DLD1 (cell line): Measurements from ENCODE around the gene TEDC1.
"Not testable (repeated sequence)": the region's sequence is repeated elsewhere in the genome, so short reads cannot be mapped to it uniquely, and the experiment has no call there.

ENCODE experiments used
- in situ Hi-C: cut with HindIII; loops from 2 replicates; pipeline ENCODE4 v1.10.0; 2017; ENCODE audit warnings: low sequenced_read_pairs

The TEDC1 gene

DNA sequence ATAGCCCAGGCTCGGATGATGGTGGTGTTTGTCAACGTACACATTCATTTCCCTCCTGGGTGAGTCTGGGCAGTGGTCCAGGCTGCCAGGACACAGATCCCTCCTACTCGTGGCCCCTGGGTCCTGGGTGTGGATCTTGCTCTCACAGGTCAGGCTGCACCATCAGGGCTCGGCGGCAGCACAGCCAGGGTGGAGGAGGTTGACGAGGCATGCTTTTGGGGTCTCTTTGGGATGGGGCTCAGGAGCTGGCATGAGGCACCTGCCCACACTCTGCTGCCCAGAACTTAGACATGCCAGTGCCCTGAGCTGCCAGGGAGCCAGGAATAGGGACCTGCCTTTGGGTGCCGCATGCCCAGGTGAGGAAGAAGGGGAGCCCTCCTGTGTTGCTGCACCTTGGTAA lies 45.0 kb downstream of the TEDC1 start:
- in situ Hi-C loops = no loop called here

DNA sequence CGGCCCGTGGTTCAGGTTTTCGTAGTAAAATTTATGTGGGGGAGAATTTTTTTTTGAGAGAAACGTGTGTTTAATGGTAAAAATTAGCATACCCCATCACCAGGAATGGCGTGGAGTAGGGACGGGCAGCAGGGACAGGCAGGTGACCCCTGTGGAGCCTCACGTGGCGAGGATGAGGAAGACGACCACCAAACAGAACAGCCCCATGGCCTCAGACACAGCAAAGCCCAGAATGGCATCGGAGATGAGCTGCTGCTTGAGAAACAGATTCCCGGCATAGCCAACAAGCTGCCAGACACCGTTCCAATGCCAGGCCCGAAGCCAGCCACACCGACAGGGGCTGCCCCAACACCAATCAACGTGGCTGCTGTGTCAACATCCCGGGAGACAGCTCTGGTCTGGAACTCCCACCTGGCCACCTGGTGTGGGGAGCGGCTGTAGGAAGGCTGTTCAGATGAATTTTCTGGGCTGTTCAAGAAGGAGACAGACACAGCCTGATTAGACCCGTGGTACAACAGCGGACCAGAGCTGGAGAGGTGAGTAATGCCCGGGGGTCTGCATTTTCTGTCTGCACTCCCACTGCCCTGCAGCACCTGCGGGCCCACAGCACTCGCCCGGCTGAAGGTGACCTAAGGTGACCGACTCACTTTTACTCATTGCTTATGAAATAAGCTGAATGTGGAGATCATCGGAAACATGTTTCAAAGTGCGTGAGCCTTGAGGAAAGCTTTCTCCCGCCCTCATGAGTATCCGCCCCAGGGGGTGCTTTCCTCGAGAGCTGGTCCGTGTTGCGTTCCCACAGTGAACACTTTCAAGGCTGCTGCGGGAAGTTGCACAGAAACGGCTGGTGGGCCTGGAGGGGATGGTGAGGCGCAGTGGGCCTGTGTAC lies 45.9 kb downstream of the TEDC1 start:
- in situ Hi-C loops = no loop called here

DNA sequence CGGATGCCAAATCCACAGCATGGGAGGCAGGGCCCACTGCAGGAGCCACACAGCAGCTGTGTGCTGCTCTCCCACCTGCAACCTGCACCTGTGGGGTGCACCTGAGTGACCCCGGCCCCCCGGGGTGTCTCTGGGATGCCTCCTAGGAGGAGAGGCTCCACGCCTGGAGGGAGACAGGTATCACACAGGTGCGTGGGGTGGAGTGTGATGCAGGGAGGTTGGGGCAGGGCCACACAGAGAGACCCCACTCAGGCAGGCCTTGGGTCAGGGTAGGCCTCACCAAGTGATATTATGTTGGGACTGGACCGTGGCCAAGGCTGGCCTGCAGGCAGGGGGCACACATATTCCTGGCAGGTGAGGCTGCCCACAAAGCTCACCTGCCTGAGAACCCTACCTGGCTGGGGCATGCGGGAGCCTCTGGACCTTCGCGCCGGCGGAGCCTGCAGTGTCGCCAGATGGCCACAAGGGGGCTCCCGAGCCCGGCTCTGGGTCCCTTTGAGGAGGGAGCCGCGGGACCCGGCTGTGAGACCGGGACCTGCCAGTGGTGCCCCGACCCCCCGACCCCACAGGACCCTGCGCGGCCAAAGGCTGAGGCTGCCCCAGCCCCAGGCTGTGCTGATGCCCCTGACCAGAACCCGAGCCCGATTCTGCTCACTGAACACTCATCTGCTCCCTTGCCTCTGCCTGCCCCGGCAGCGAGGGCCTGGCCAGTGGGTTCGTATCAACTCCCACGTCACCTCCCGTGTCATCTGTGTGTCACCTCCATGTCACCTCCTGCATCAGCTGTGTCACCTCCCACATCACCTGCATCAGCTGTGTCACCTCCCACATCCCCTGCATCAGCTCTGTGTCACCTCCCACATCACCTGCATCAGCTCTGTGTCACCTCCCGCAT lies 46.8 kb downstream of the TEDC1 start:
- in situ Hi-C loops = no loop called here

DNA sequence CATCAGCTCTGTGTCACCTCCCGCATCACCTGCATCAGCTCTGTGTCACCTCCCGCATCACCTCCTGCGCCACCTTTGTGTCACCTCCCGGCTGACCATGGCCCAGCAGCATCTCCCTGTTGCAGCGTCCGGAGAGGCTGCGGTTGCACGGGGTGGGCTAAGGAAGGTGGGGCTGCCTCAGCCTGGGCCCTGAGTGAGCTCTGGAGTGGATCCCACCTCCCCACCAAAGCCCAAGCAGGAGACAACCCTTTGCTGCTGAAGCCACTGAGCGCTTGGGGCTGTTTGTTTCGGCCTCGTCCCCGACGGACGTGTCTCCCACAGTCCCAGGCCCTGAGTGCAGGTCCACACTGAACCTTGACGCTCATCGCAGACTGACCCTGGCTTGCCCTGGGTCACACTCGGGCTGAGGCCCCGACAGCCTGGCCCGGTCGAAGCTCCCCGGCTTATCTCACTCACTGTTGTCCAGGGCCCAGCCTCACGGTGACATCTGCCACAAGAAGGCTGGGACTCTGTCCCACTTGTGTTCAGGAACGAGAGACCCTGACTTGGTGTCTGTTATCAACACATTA lies 47.5 kb downstream of the TEDC1 start:
- in situ Hi-C loops = no loop called here

DNA sequence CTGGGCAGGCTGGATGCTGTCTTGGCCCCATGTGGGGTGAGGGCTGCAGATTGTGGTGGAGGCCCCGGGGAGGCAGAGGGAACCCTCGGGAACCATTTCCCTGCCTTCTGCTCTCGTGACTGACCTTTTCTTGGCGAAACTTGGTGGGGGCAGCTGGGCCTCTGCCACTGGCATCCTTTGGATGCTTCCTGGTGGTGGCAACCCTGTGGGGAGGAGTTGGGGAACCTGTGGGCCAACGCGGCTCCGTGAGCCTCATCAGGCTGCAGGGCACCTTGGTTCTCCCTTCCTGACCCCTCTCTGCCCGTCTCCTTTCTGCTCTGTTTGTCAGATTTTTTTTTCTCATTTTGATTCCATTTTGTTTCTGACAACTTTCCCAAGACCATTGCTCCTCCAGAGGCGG lies 49.8 kb downstream of the TEDC1 start:
- in situ Hi-C loops = no loop called here

DNA sequence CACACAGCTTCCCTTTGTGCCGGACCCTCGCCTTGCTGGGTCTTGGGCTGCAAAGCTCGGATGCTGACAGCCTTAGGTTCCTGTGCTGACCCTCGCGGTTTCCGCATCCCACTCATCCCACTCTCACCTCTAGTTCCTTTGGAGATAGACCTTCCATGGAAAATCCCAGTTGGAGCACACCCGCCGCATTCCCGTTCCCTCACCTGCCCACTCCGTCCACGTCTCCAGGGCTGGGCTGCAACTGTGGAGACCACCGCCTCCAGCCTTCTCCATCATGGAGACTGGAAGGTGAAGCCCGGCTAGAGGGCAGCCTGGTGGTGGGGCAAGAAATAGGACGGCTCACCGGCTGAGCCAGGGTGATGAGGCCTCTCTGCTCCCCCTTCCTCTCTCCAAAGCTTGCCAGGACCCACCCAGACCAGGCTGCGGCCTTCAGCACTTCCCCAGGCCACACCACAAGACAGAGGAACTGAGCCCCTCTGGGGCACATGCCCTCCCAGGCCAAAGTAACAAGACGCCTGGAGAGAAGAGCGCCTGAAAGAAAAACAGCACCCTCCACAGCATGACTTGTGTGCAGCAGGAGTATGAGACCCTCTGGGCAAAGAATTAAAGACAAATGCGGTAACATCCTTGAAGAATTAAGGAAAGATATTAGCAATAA lies 50.3 kb downstream of the TEDC1 start:
- in situ Hi-C loops = no loop called here

DNA sequence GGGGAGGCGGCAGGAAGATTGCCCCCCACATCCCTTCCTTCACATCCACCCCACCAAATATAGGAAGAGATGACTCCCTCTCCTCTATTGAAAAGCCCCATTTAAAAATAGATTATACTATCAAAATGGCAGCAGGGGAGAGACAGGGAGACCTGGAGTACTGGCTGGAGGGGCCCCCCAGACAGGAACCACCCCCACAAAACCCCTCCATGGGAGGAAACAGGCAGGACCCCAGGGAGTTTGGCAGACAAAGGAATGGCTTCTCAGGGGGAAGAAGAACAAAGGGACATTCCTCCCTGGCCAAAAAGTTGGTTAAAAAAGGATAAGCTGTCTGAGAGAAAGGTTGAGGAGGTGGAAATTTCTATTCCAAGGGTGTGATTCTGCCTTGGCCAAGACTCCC lies 54.6 kb downstream of the TEDC1 start:
- in situ Hi-C loops = not testable (repeated sequence)

DNA sequence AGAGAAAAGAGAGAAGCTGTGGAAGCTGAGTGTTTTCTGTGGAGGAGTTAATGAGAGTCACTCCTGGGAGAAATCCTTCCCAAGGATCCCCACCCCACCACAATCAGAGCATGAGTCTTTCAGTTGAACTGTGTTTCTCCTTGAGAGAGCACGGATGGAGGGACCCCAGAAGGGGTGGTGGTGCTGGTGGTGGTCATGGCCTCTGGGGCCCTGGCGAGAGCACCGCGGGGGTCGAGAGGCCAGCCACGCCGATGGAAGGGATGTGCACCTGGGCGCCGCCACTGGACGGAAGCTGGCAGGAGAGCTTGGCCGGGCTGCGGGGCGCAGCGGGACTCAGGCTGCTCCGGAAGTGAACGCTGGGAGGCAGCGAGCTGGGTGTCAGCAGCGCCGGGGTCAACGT lies 55.4 kb downstream of the TEDC1 start:
- in situ Hi-C loops = not testable (repeated sequence)

DNA sequence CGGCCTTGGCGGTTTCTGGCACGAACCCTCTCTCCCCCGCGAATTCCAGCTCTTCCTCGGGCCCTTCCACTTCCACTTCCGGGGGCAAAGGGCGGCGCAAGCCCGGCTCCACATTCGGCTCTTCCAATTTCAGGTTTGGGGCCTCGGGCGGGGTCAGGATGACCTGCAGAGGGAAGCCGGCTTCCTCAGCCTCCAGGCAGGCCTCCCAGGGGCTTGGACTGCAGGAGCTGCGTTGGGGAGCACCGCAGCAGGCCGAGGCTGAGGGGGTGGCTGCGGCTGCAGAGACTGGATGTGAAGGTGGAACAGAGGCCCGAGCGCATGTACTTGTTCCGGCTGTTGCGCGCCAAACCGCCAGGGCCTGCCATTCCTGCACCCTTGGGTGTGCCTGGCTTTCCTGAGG lies 56.0 kb downstream of the TEDC1 start:
- in situ Hi-C loops = not testable (repeated sequence)

DNA sequence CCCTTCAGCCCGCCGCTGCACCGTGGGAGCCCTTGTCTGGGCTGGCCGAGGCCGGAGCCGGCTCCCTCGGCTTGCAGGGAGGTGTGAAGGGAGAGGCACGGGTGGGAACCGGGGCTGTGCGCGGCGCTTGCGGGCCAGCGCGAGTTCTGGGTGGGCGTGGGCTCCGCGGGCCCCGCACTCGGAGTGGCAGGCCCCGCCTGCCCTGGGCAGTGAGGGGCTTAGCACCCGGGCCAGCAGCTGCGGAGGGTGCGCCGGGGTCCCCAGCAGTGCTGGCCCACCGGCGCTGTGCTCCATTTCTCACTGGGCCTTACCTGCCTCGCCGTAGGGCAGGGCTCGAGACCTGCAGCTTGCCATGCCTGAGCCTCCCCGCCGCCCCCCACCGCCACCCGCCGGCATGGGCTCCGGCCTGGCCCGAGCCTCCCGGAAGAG lies 56.7 kb downstream of the TEDC1 start:
- in situ Hi-C loops = no loop called here
